ENCODE results near the gene IGF2BP2.

DNA sequence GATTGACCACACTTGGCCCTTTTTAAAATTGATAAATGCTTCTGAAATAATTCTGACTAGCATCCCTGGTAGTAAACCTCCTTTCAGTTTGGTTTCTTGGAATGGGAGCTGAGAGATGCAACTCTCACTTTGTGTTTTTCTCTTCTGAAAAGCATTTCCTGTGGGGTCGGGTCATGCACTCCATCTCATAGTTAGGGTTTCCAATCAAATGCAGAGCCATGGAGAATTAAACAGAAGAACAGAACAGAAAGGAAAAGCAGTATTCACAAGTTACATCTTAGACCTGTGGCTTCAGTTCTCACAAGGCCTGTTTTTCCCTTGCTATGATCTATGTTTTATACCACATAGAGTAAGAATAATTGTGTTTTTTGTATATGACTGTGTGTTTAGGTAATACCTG, 199.1 kb downstream of the IGF2BP2 start:
- no peak for TF ChIP-seq POLR2A (IDR thresholded peaks at IDR 0.05)
- TF ChIP-seq POLR2AphosphoS5 (IDR thresholded peaks at IDR 0.05; ENCODE audit: insufficient read depth in 1 of 2, low read depth in 1 of 2): no peak
